HG03571 (cell line): ENCODE data around the gene MINDY4.

Source experiments
- ATAC-seq: cut with Tn5 transposase; IDR thresholded peaks from one replicate; pipeline ENCODE4 v1.9.1; 2021; ENCODE audit not compliant: unreplicated experiment

The MINDY4 gene

DNA sequence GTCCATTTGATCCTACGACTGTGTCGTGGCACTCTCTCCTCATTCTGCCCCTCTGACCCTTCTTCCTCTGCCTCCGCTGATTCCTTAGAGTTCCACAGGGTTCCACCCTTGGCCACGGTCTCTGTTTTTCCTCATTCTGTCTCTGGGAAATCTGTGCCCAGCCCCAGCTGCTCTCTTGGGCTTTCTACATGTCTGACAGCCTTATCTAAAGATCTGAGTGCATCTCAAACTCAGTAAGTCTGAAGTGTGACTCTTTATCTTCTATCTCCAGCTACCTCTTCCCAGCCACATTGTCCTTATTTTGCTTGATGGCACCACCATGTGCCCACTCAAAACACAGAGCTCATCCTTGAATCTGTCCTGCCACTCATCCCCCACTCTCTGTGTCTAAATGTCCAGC is 78.3 kb downstream of the MINDY4 start:
- ATAC-seq: no peak

DNA sequence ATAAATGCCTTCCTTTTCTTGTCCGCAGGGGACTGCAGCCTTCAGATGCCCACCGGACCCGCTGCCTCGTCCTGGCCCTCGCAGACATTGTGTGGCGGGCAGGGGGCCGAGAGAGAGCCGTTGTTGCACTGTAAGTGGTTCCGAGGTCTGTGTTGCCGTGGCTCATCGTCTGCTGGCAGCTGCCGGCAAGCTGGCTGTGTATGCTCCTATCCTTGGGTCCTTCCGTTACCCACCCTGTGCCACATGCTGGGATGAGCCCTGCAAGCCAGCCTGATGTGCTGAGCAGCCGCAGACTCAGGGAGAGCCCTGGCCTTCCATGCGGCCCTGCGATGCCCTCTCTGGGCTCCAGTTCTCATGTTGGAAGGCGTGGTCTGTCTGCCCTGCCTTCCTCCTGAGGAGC is 79.2 kb downstream of the MINDY4 start:
- ATAC-seq: no peak

DNA sequence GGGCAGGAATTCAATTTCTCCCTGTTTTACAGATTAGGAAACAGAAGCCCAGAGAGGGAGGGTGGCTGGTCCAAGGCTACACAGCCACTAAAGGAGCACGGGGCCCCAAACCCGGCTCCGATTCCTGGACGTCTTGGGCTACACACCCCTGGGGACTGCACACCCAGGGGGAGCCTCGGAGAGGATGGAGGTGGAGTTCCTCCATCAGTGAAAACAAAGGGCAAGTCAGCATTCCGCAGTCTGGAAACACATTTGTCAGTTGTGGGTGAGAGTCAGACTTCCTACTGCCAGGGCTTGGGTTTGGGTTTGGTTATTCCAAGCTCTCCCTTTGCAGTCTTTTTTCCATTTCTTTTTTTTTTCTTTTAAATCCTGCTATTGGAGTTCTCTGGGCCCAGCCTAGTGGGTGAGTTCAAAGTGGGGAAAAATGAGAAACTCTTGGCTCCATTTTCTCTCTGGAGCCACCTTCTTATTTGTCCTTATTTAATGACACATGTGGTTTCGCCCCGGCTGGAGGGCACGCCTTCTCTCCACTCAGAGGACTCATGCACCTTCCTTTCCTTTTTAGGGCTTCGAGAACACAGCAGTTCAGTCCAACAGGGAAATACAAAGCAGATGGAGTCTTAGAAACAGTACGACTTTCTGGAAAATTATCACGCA is 80.6 kb downstream of the MINDY4 start:
- ATAC-seq: no peak

DNA sequence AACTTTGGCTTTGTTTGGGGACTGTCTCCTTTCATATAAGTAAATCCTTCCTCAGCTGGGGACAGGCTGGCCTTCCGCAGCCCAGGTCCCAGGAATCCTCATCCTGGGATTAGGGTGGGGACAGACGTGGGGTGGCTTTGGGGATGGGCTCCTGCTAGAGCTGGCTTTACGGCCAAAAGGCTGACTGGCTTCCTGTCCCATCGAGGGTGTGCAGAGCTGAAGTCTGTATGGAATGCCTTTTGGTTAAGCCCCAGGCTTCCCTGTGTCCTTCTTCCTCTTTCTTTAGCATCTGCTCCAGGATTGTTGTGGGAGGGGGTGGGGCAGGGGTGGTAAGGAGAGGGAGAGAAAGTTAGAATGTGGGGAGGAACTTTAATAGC is 81.1 kb downstream of the MINDY4 start:
- ATAC-seq: no peak

DNA sequence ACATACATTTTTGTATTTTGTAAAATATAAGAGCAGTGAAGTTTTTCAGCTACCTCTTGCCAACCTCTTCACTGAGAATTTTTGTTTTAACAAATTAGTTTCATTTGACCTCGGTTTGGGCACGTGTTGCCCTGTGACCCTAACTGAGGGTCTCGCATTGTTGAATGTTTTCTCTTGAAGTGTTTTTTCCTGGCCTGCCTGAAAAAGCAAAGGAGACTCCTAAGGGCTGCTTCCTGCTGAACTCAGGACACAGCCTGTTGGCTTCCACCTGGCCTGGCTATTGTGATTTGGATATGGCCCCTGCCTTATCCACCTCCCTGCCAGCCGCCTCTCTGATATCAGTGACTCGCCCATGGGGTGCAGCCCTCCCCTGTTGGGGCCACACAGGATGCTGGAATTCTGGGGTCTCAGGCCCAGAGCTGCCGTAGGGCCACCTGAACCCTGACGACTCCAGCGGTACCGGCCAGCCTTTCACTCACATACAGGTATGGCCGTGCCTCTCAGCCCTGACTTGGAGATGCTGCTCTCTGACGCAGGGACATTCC is 81.6 kb downstream of the MINDY4 start:
- ATAC-seq: no peak

- no peak for ATAC-seq
Observed at GRCh38 chr7:30853576-30853975, 82.4 kb downstream of the MINDY4 start.

DNA sequence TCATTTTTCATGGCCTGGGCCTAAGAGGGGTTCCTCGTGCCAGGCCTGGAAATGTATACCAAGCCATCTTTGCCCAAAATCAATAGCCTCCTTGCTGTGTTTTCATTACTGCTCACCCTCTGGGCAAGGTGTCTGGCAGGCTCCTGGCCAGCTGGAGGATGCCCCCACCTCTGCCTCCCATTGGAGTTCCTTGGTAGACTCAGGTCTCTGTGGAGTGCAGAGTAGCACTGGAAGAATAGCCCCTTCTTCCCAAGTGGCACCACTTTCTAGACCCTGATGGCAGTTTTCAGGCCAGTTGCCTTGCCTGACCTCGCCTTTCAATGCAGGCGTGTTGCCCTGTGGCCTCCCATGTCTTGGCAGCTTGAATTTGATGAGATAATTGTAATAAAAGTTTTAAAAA is 84.7 kb downstream of the MINDY4 start:
- ATAC-seq: no peak

- ATAC-seq: no peak
Observed at GRCh38 chr7:30858576-30858975, 87.4 kb downstream of the MINDY4 start.

- ATAC-seq: no peak
Observed at GRCh38 chr7:30859202-30859939, 88.2 kb downstream of the MINDY4 start.

- ATAC-seq: no peak
Observed at GRCh38 chr7:30859940-30860496, 88.8 kb downstream of the MINDY4 start.

DNA sequence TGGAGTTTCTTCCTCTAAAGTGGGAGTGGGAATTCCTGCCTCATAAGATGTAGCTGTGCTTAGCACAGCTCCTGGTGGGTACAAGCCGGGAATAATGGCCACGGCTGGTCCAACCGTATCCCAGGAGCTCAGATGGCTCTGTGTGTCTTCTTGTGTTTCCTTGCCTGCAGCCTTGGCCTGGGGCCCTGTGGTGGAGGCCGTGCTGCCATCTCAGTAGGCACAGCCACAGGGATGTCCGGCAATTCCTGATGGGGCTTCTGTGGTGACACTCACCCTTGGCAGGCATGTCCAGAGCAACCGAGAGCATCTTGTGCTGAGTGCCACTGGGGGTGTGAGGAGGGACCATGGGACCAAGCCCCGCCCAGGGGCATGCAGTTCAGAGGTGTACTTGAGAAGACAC is 90.4 kb downstream of the MINDY4 start:
- no peak for ATAC-seq

DNA sequence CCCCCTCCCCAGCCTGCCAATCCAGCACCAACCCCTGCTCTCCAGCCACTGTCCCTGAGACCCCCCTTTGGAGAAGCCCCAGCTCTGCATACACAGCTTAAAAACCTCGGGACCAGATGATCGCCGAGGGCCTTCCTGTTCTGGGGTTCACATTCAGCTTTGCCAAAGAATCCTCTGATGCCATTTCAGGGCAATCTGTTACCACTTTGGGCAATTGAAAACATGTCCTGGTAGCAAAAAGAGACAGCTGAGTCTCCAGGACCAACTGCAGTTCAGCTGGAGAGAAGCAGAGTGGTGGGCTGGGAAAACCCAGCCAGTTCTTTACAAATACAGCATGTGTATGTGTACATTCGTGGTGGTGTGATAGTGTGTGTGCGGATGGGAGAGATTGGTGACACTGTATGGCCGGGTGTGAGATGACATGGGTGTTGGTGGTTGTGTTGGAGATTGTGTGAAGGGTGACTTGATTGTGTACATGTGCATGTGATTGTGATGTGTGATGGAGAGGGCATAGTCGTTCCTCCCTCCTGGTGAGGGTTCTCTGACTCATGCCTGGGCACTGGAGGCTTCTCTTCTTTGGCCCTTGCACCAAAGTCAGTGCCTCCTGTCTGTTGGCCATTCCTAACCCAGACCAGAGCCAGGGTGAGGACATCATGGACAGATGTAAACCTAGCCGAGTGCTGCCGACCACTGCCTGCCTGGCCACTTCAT is 91.9 kb downstream of the MINDY4 start:
- ATAC-seq: no peak

- ATAC-seq: no peak
Observed at GRCh38 chr7:30863706-30864035, 92.5 kb downstream of the MINDY4 start.

DNA sequence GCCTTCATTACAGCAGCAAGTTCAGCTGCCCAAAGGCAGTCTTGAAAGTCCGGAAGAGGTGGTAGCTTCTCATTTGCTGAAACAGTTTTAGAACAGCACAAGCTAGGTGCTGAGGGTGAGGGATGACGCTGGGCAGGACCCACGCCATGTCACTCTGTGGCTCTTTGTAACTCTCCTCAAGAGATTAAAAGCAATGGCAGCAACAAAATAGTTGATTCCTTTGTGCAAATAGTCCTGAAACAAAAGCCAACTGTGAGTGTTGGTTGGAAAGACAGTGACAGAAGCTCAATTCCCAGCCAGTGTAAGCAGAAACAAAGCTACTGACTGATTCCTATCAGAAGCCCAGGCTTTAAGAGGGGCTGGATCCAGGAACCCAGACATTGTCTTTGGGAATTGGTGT is 92.9 kb downstream of the MINDY4 start:
- ATAC-seq: no peak

DNA sequence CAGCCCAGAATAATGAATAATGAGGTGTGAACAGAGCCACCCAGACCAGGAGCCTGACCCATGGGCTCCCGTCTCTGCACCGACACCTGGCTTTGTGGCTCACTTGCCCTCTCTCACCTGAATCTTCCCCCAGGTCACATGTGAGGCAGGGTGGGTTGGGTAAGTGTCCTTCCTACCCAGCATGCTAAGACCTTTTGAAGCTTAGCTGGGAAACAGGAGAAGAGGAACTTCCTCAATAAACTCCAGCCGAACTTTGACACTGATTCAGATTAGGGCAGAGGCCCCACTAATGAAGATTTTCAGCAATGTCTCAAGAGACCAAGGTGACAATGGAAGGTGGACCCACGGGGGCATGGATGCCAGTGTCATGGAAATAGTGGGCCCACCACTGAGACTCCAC is 93.9 kb downstream of the MINDY4 start:
- no peak for ATAC-seq

DNA sequence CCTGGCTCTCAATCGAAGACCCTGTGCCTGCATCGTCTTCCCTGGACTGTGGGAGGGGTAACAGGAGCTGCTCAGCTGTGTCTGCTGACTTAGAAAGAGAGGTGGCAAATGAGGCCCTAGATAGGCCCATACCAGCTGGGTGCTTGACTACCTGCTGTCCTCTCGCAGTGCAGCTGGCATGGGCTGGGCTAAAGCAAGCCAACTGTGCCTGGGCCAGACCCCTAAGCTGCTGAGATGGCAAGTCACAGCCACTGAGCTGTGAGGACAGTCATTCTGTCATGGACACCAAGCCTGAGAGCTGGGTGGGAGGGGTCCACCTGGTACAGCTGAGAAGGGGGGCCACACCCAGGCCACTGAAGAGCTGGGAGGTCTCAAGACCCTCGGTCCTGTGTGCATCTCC is 94.6 kb downstream of the MINDY4 start:
- no peak for ATAC-seq

DNA sequence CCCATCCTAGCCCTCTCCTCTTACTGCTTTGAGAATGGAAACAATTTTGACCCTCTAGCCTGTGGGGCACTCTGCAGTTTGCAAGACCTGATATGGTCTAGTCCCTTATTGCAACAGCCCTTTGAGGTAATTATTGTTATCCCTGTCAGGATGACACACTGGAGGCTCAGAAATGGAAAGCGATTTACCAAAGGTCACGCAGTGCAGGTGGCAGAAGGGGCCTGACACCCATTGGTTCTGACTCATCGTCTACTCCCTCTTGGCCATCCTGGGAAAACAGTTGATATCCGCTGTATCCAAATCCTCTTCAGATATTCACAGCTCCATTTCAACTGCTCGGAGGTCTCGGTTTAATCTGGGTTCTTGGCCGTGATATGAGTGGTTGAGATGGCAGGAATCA is 95.7 kb downstream of the MINDY4 start:
- no peak for ATAC-seq

- no peak for ATAC-seq
Observed at GRCh38 chr7:30867483-30867882, 96.3 kb downstream of the MINDY4 start.

DNA sequence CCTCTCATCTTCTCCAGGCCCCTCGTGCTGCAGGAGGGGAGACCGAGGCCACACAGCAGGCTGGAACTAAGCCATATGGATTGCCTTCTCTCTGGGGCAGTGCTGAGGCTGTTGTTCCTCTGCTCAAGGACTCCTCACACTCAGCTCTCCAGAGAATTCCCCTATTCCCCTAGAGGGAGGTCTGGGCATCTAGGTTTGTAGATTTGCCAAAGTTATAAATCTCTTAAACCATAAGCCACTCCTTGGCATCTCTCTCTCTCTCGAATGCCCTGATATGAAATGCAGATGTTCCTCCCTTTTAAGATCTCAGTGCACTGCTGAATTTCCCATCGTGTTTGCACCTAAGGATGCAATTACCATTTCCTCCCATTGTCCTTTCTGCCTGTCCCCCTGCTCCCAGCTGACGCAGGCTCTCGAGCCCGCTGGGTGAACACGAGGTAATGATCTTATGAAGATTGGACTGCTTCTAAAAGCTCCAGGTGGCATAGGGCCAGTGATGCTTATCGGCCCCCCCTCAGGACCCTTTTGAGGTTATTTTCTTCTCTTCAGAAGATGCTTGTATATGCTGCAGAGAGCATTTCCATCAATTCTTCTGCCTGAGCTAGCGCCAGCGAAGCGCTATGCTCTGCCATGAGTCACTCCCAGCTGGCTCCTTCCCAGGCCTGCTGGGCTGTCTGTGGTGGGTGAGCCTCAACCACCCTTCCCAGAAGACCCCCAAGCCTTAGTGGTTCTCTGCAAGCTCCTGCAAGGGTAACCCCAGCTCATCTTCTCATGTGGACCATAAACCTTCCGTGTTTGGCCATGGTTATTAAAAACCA is 98.8 kb downstream of the MINDY4 start:
- ATAC-seq: no peak

DNA sequence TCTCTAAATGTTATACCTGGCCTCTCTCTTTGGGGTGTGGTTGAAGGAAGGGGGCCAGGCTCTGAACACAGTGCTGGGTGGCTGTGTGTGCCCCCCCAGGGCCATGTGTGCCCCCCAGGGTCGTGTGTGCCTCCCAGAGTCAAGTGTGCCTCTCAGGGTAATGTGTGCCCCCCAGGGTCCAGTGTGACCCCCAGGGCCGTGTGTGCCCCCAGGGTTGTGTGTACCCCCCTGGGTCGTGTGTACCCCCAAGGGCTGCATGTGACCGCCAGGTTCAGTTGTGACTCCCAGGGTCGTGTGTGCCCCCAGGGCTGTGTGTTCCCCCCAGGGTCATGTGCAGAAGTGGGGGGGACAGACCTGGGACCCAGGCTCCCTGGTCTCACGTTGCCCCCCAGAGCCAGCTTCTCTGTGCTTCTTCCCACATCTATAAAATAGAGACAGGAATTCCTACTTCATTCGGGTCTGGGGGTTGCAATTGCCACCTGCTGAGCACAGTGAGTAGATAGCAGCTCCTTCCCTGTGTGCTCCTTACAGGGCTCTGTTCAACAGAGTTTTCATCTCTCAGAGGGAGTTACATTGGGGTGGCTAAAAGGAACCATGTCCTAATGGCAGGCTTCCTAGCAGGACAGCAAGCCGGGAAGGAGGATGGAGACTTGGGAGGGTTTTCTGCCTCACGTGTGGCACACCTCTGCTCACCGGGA is 99.8 kb downstream of the MINDY4 start:
- ATAC-seq: no peak
